ENCODE results near the gene TSPAN18.

DNA sequence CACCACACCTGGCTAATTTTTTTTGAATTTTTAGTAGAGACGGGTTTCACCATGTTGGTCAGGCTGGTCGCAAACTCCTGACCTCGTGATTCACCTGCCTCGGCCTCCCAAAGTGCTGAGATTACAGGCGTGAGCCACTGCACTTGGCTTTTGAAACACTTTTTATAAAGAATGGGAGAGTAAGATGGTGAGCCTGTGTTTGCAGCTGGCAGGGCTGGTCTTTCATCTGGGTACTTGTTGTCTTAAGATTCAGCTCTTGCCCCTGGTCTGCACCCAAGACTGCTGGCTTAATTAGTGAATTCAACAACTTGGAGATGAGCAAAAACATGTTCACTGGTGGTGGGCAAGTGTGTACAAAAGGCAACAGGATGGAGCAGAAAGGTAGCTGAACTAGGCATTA lies 4.0 kb downstream of the TSPAN18 start:
- no peak for TF ChIP-seq EP300 (IDR thresholded peaks at IDR 0.05; ENCODE audit: low read depth)
- TF ChIP-seq POLR2AphosphoS5 (IDR thresholded peaks at IDR 0.05): no peak
- TF ChIP-seq, protein P1, sequence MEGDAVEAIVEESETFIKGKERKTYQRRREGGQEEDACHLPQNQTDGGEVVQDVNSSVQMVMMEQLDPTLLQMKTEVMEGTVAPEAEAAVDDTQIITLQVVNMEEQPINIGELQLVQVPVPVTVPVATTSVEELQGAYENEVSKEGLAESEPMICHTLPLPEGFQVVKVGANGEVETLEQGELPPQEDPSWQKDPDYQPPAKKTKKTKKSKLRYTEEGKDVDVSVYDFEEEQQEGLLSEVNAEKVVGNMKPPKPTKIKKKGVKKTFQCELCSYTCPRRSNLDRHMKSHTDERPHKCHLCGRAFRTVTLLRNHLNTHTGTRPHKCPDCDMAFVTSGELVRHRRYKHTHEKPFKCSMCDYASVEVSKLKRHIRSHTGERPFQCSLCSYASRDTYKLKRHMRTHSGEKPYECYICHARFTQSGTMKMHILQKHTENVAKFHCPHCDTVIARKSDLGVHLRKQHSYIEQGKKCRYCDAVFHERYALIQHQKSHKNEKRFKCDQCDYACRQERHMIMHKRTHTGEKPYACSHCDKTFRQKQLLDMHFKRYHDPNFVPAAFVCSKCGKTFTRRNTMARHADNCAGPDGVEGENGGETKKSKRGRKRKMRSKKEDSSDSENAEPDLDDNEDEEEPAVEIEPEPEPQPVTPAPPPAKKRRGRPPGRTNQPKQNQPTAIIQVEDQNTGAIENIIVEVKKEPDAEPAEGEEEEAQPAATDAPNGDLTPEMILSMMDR (IDR thresholded peaks at IDR 0.05): no peak
- TF ChIP-seq POLR2A (IDR thresholded peaks at IDR 0.05): no peak

Data from transverse colon (tissue), 4 donors.